Body of pancreas (tissue), 4 donors: ENCODE data around the gene TLDC2. TPM values are rescaled to one million over a fixed set of nuclear protein-coding genes. Genes with fewer than 3 reads are reported as not detected.

ENCODE experiments used
- ATAC-seq: fragments of 150-250 bp; one replicate; pipeline ENCODE4 v1.9.1; 2016
- DNase-seq, 4 donors: peaks; one replicate each; pipeline ENCODE4 v3.0.0-alpha.2; 2019
- H3K27ac ChIP-seq, 4 donors: fragments of 200-600 bp; sonication (generic); 1 replicate in 3 of 4; 2 replicates in 1 of 4; pipeline versions ENCODE4 v1.5.1 to v1.6.1; 2016 to 2019; ENCODE audit warnings: mild to moderate bottlenecking in 1 of 4, mixed read lengths in 1 of 4, moderate library complexity in 1 of 4
- H3K27me3 ChIP-seq, 2 donors: fragments of 200-600 bp; sonication (generic); one replicate each; pipeline ENCODE4 v1.6.0; 2016; ENCODE audit warnings: mild to moderate bottlenecking in 1 of 2
- H3K36me3 ChIP-seq, 2 donors: fragments of 200-600 bp; sonication (generic); replicated peaks in 1 of 2; 2 replicates each; pipeline ENCODE4 v1.5.1; 2016; ENCODE audit warnings: low read depth in 2 of 2; ENCODE audit not compliant: insufficient read depth in 1 of 2
- H3K4me1 ChIP-seq: fragments of 200-600 bp; sonication (generic); one replicate; pipeline ENCODE4 v1.6.0; 2016
- H3K4me3 ChIP-seq, 2 donors: fragments of 200-600 bp; sonication (generic); 1 replicate in 1 of 2; 2 replicates in 1 of 2; pipeline ENCODE4 v1.5.1; 2016 to 2019
- H3K9me3 ChIP-seq, 3 donors: fragments of 200-600 bp; sonication (generic); 1 replicate in 2 of 3; 2 replicates in 1 of 3; pipeline ENCODE4 v1.5.1; 2016
- CTCF ChIP-seq, 7 experiments: fragments of 450-650 bp in 4 of 7; fragments of 200-600 bp in 3 of 7; sonication (generic) in 3 of 7; IDR thresholded peaks; one replicate each; pipeline ENCODE4 v1.5.1; 2016 to 2019; ENCODE audit warnings: antibody characterized with exemption in 7 of 7
- POLR2A ChIP-seq, 3 donors: fragments of 450-650 bp; IDR thresholded peaks; one replicate each; pipeline ENCODE4 v1.6.1; 2016; ENCODE audit warnings: antibody characterized with exemption in 3 of 3, mild to moderate bottlenecking in 2 of 3
- WGBS, 2 donors: methylation state at CpG; one replicate each; pipeline ENCODE4 v1.1.5; 2017; 5-methylcytosine and 5-hydroxymethylcytosine counted together
- intact Hi-C: fragments of 100-400 bp; cut with DNase I; formaldehyde crosslinking; loops from one replicate; pipeline ENCODE4 v1.15.1; 2023
- total RNA-seq, 2 donors: library from RNA; depleted of rRNA; stranded (reverse); fragments of >200 nt; gene quantifications; one replicate each; pipeline ENCODE4 v1.1.0, GENCODE V29; 2016

The TLDC2 gene
- total RNA-seq, 2 donors from 2014 or later, result not detected

GRCh38 chr20:36832791-36833190, 43.1 kb upstream of the TLDC2 start:
- WGBS, 2 donors, result 66 to 78% methylated on average over 7 of the region's 7 CpGs
- peaks cover 0 to 3% of the 10 kb centered on the region in 2 donors for H3K36me3 ChIP-seq
- no peaks in the 10 kb centered on the region for H3K27me3 ChIP-seq
- H3K27ac ChIP-seq, result no peak overlapping the region
- DNase-seq (no peak), ATAC-seq (no peak)
- peaks cover 7% of the 10 kb centered on the region for H3K4me1 ChIP-seq
- no peaks in the 10 kb centered on the region for H3K9me3 ChIP-seq
- TF ChIP-seq POLR2A (IDR thresholded peaks at IDR 0.05) (no peak), CTCF (IDR thresholded peaks at IDR 0.05) (no peak)
- intact Hi-C loops, result no loop called here
- H3K4me3 ChIP-seq, result no peak overlapping the region

GRCh38 chr20:36833275-36834020, 42.5 kb upstream of the TLDC2 start:
- Histone ChIP-seq H3K4me3 (no peak overlapping the region), H3K9me3 (no peaks in the 10 kb centered on the region), H3K27me3 (no peaks in the 10 kb centered on the region), H3K4me1 (peaks cover 7% of the 10 kb centered on the region), H3K27ac (no peak overlapping the region), H3K36me3 (peaks cover 0 to 3% of the 10 kb centered on the region in 2 donors)
- ATAC-seq, result no peak
- intact Hi-C loops, result no loop called here
- DNase-seq, result no peak
- TF ChIP-seq POLR2A (IDR thresholded peaks at IDR 0.05), result no peak
- no peak for TF ChIP-seq CTCF (IDR thresholded peaks at IDR 0.05)
- 84 to 87% methylated on average over 16 to 19 of the region's 19 CpGs for WGBS, 2 donors

DNA sequence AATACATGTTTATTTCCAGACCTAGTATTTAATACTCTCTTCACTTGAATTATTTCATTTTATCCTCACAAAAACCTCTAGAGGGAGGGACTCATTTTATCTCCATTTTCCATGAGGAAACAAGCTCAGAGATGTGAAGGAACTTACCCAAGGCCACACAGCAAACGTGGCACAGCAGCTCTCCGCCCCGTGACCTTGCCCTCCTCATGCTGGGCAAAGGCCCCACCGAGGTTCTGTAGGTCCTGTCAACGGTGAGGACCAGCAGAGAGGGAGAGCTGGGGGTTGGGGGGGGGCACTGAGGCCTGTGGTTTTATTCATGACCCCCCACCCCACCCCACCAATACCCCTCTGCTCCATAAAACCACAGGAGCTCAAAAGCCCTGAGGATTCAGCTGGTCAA, 40.9 kb upstream of the TLDC2 start:
- DNase-seq, result no peak
- H3K4me3 ChIP-seq, result no peak overlapping the region
- intact Hi-C loops, result no loop called here

DNA sequence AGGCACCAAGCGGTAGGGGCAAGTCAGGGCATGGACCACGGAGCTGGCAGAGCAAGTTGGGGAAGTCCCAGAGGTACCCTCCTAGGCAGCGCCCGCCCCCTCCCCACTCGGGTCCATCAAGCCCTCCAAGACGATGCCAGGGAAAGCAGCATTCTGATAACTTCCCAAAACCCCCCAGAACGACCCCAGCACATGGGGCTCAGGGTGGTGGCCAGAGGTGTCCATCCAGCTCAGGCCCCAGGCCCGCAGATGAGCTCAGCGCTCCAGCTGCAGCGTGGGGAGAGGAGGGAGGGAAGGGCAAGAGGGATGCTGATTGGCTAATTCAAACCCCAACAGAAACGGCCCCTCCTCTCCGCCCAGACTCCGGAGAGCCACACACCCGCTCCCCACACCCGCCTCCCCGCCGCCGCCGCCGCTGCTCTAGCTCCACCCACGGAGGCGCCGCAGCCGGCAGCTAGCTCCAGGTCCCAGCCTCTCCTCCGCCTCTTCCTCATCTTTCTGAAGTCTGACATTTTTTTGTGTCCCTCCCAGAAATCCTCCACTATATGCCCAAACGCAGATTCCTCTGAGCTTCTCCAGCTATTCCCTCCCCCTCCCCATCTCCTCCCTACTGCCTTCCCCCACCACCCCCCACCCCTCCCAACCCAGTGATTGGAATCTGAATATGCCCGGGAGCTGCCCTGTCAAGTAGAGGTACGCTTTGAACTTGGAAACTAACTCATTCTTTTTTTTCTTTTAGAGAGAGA, 40.3 kb upstream of the TLDC2 start:
- no peaks in the 10 kb centered on the region for H3K9me3 ChIP-seq
- H3K27ac ChIP-seq, result peak overlapping the region in 3 of 4 donors; percentile 16 to 56 (median 17)
- peak in 2 of 3 donors; percentile 43 to 53 for TF ChIP-seq POLR2A (IDR thresholded peaks at IDR 0.05)
- no peak for TF ChIP-seq CTCF (IDR thresholded peaks at IDR 0.05)
- intact Hi-C loops, result no loop called here
- DNase-seq (peak; percentile 91 to 95 (median 92)), ATAC-seq (peak; percentile 99)
- peaks cover 7% of the 10 kb centered on the region for H3K4me1 ChIP-seq
- H3K36me3 ChIP-seq, result peaks cover 0 to 2% of the 10 kb centered on the region in 2 donors
- no peak overlapping the region for H3K4me3 ChIP-seq
- H3K27me3 ChIP-seq, result no peaks in the 10 kb centered on the region
- WGBS, 2 donors, result 0 to 8% methylated on average over 14 to 28 of the region's 28 CpGs

More for the DNA sequence above, 40.9 kb upstream of the TLDC2 start:
- peaks cover 7% of the 10 kb centered on the region for H3K4me1 ChIP-seq
- TF ChIP-seq POLR2A (IDR thresholded peaks at IDR 0.05) (no peak), CTCF (IDR thresholded peaks at IDR 0.05) (no peak)
- no peaks in the 10 kb centered on the region for H3K9me3 ChIP-seq
- no peaks in the 10 kb centered on the region for H3K27me3 ChIP-seq
- no peak for ATAC-seq
- H3K27ac ChIP-seq, result peak overlapping the region in 3 of 4 donors; percentile 16 to 56 (median 17)
- H3K36me3 ChIP-seq, result peaks cover 0 to 2% of the 10 kb centered on the region in 2 donors
- WGBS, 2 donors, result 40 to 63% methylated on average over 4 to 5 of the region's 5 CpGs
